NCI-H2227 treated with DMSO at 0.1 percent for 48 hours (cell line): ENCODE results near the gene TUBB4B.

ENCODE experiments used
- DNase-seq: peaks from one replicate; lab custom pipeline; 2025; lab: John Stamatoyannopoulos, UW

Gene TUBB4B

DNA sequence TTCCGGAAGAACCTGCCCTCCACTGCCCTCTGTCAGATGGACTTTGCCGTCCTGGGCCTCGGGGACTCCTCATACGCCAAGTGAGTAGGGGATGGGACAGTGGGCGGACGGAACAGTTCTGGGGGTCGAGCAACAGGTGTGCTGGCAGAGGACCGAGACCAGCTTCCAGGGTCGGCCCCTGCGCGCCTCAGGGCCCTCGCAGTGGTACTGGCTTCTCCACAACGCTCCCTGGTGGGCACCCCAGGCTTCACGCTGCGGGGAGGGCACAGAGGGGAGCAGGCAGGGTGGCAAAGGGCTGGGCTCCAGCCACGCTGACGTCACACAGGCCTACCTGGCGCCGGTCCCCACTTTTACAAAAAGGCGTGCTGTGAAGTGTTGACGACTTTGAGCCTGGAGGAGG is 28.6 kb upstream of the TUBB4B start:
- no peak for DNase-seq

DNA sequence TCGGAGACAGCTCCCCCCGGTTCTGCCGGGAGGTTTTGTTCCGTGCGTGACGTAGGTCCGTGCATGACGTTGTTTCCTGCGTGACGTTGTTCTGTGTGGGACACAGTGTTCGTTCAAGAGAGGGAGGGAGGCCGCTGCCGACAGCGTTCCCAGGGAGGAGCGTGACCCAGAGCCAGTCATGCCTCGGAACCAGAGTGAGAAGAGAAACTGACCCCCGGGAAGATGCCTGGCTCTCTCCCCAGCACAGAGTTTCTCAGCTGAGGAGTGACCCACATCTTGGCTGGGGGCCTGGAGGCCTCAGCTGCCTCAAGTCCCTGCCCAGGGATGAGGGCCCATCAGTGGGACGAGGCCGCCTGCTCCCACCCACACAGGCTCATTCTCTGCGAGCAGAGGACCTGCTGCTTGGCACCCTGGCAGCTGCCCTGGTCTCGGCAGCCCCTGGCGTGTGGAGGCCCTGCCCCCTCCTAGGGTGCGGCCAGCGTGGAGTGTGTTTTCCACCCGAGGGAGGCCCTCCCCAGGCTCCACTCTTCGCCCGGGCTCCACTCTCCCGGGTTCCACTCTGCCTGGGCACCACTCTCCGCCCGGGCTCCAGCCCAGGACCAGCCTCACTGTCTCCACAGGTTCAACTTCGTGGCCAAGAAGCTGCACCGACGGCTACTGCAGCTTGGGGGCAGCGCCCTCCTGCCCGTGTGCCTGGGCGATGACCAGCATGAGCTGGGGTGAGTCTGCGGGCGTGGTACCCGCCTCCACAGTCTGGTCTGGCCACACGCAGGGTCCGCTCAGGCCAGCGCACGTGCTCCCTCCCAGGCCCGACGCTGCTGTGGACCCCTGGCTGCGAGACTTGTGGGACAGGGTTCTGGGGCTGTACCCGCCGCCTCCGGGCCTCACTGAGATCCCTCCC is 27.7 kb upstream of the TUBB4B start:
- DNase-seq, result no peak

DNA sequence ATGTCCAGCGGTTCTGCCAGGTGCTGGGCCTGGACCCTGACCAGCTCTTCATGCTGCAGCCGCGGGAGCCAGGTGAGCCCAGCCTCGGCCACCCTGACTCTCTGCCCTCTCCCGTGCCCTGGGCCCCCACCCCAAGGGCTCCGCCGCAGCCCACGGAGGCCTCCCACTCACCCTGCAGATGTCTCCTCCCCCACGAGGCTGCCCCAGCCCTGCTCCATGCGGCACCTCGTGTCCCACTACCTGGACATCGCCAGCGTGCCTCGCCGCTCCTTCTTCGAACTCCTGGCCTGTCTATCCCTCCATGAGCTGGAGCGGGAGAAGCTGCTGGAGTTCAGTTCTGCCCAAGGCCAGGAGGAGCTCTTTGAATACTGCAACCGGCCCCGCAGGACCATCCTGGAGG is 26.5 kb upstream of the TUBB4B start:
- no peak for DNase-seq

GRCh38 chr9:137215196-137215986 is 25.7 kb upstream of the TUBB4B start:
- DNase-seq, result no peak

GRCh38 chr9:137216188-137216965 is 24.7 kb upstream of the TUBB4B start:
- DNase-seq, result no peak

GRCh38 chr9:137217276-137218211 is 23.5 kb upstream of the TUBB4B start:
- peak; percentile 77 for DNase-seq

- no peak for DNase-seq
Measured at GRCh38 chr9:137218212-137218753, 22.8 kb upstream of the TUBB4B start.

GRCh38 chr9:137218754-137219271 is 22.3 kb upstream of the TUBB4B start:
- DNase-seq, result no peak

GRCh38 chr9:137219757-137220316 is 21.2 kb upstream of the TUBB4B start:
- no peak for DNase-seq

DNA sequence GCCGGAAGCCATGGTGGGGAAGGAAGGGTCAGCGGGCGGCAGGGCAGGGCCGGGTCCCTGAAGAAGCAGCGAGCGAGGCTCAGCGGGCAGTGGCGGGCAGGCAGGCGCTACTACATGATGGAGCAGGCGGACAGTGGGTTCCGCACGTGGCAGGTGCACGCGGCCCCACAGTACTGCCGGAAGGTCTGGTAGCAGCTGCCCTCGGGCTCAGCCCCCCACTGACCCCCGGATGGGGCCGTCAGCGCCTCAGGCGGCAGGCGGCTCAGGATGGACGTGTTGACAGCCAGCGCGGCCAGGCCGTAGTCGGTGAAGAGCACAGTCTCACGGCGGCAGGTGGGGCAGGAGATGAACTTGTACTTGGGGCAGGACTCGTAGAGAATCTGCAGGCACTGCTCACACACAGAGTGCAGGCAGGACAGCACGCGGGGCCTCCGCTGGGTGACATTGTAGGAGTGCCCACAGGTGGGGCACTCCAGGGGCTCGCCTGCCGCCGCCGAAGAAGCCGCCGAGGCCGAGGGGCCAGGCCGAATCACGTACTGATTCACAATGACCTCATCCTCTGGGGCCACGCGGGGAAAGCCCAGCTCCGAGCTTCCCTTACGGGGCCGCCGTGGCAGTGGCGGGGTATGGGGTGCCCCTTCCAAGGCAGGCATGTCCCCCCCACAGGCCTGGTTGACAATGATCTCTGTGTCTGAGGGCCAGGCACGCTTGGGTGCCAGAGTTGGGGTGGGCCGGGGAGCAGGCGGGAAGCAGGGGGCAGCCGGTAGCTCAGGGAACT is 20.6 kb upstream of the TUBB4B start:
- DNase-seq, result no peak

DNA sequence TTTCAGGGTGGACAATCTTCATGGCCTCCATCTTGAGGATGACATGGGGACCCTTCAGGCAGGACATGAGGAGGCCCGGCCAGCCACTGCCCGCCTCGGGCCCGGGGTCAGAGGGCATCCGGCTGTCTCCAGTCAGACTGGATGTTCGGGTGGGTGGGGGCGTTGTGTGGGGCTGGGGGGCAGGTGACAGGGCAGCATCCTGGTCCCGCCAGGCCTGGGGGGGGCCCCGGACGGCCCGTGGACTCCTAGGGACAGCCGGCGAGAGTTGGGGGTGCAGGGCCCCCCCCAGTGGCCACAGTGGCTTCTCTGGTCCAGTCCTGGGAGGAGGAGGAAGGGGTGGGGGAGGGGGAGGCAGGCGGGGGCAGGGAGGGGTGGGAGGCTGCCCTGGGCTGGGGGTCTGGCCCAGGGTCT is 20.0 kb upstream of the TUBB4B start:
- no peak for DNase-seq

GRCh38 chr9:137221506-137222111 is 19.5 kb upstream of the TUBB4B start:
- DNase-seq, result no peak

- no peak for DNase-seq
Measured at GRCh38 chr9:137222190-137223077, 18.7 kb upstream of the TUBB4B start, which contains the start of gene RNF208. RNF208 (minus strand) TSS chr9:137222240; CDS start chr9:137221212, 1,028 bp downstream.

DNA sequence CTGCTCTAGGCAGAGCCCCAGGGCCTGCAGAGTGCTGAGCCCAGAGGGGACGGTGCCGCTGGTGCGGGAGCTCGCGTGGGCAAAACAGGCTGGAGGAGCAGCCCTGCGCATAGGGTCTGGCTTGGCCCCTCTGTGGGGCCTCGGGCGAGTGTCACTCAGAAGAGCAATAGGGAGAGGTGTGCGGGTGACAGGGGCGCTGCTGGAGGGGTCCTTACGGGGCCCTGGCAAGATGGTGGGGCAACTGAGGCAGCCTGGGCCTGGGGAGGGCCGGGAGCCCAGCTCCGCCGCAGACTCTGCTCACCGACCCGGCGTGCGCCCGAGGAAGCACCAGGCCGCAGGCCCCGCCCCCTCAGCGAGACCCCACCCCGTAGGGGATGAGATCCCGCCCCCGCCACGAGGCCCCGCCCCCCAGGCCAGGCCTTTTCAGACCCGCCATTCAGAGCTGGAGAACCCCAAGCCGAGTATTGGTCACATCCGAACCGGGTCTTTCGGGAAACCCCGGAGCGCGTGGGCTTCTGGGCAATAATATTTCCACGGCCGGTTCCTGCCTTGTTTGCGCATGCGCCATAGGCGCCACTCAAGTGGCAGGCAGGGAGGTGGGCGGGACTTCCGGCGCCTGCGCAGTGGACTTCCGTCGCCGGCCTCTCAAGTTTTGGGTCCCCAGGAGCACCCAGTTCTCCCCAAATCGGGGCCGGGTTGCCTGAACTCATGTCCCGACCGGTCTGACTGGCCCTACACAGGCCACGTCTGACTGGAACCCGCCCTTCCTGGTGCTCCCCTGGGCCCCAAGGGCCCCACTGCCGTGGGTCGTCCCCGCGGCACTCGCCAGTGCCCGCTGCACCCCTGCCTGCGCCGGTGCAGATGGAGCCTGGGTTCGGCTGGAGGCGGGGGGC is 17.8 kb upstream of the TUBB4B start:
- peak; percentile 88 for DNase-seq

GRCh38 chr9:137224830-137225694 is 16.0 kb upstream of the TUBB4B start, which contains the start of gene CYSRT1:
CYSRT1 (plus strand) TSS chr9:137225174; CDS start chr9:137225622, 448 bp downstream.
- no peak for DNase-seq
